ENCODE data around the gene C17orf114.

C17orf114 gene

GRCh38 chr17:4796552-4796920, 5.6 kb downstream of the C17orf114 start:
- in situ Hi-C loops (cut with MboI; ENCODE audit: low sequenced_read_pairs) (no loop called here), intact Hi-C loops (cut with micrococcal nuclease) (no loop called here), dilution Hi-C loops (cut with HindIII; ENCODE audit: low sequenced_read_pairs, unreplicated experiment) (no loop called here)
- Histone ChIP-seq H3K18ac (ENCODE audit: low read depth, low read length) (no peak overlapping the region), H3K9me1 (ENCODE audit: insufficient read depth, low read length) (peaks cover 7% of the 10 kb centered on the region), H2AFZ (replicated peaks; ENCODE audit: low read length, poor library complexity) (peak overlapping the region; percentile 95), H3K4me3 (ENCODE audit: insufficient read depth, low read depth, low read length) (peak overlapping the region; percentile 66), H2AK5ac (ENCODE audit: low read depth, low read length) (peak overlapping the region; percentile 96), H3K56ac (ENCODE audit: extremely low read depth, insufficient read depth, low read length) (peak overlapping the region; percentile 94), H2BK120ac (ENCODE audit: low read depth, low read length) (peak overlapping the region; percentile 64; the same call in 1 of the 2 replicates), H3K9ac (ENCODE audit: low read depth, low read length) (peak overlapping the region; percentile 88), H2BK5ac (ENCODE audit: low read depth, low read length, poor library complexity, severe bottlenecking) (peak overlapping the region; percentile 79), H3K79me1 (ENCODE audit: low read depth in 1 of 2, low read length in 2 of 2) (peaks cover 11 to 28% of the 10 kb centered on the region in 2 experiments; a peak in 3 of 4 replicates), H3K14ac (replicated peaks; ENCODE audit: low read depth, low read length) (peak overlapping the region; percentile 100; the same call in 1 of the 2 replicates), H3K9me3 (ENCODE audit: control insufficient read depth, insufficient read depth, low read length) (no peaks in the 10 kb centered on the region), H3K4me2 (ENCODE audit: low read depth, low read length) (peak overlapping the region; percentile 57), H4K91ac (ENCODE audit: insufficient read depth, low read depth, low read length) (peak overlapping the region; percentile 90; the same call in 1 of the 2 replicates), H2BK15ac (ENCODE audit: low read depth, low read length) (no peak overlapping the region), H3K4ac (ENCODE audit: low read depth, low read length) (peak overlapping the region; percentile 96), H3K23ac (ENCODE audit: low read depth, low read length) (peak overlapping the region; percentile 94; the same call in 1 of the 2 replicates), H4K20me1 (ENCODE audit: insufficient read depth, low read length) (peaks cover 3% of the 10 kb centered on the region; the same call in 1 of the 2 replicates), H3K4me1 (ENCODE audit: control insufficient read depth, insufficient read depth, low read length) (no peaks in the 10 kb centered on the region), H4K8ac (ENCODE audit: low read depth in 2 of 2, low read length in 2 of 2) (peak overlapping the region; percentile 77 to 98), H3K36me3 (ENCODE audit: control insufficient read depth, insufficient read depth, low read length) (peaks cover 17% of the 10 kb centered on the region), H2AK9ac (replicated peaks; ENCODE audit: low read depth, low read length, poor library complexity) (peak overlapping the region; percentile 100), H2BK20ac (ENCODE audit: low read depth, low read length) (no peak overlapping the region), H4K5ac (ENCODE audit: low read depth, low read length) (peak overlapping the region; percentile 66), H3K27me3 (ENCODE audit: control insufficient read depth, insufficient read depth, low read length) (no peaks in the 10 kb centered on the region), H3K27ac (ENCODE audit: insufficient read depth, low read length) (peak overlapping the region; percentile 71)
- TF ChIP-seq MXI1 (IDR thresholded peaks at IDR 0.05; ENCODE audit: borderline replicate concordance, low read depth, low read length) (0 out of 2 replicates have a peak, but pooled peaks have one; percentile 55), RFX5 (IDR thresholded peaks at IDR 0.05; ENCODE audit: low read depth, low read length) (no peak), CTCF (conservative IDR thresholded peaks at IDR 0.05; ENCODE audit: low read depth, low read length) (no peak)
- DNase-seq (peak; percentile 35), ATAC-seq (ENCODE audit: low read depth) (peak; percentile 84)
- BruUV-seq (replicated peaks), result no TSS peak
- no CpG with 5 or more reads among the region's 7 CpGs for WGBS, 2 experiments (ENCODE audit: extremely low coverage in 2 of 2, insufficient read length in 1 of 2)
- ChIA-PET CTCF (interaction anchor here (1.4 kb wide), 1 partner anchor 10 kb away, joined by 5 read pairs; the partner anchor contains the start of gene PLD2), POLR2A (ENCODE audit: unreplicated experiment) (interaction anchor here (0.7 kb wide), 1 partner anchor 27 kb away, joined by 3 read pairs; no protein-coding TSS in a partner anchor)
